ENCODE results near the gene EIF4G3.

- TF ChIP-seq CTCF (conservative IDR thresholded peaks at IDR 0.05 in 1 of 2, IDR thresholded peaks at IDR 0.05 in 1 of 2; ENCODE audit: extremely low read depth in 1 of 2, insufficient read depth in 1 of 2, low read depth in 1 of 2, low read length in 2 of 2) (no peak), EZH2 (IDR thresholded peaks at IDR 0.05; ENCODE audit: borderline replicate concordance, low read length) (no peak)
These were observed 383.5 kb downstream of the EIF4G3 start for GRCh38 chr1:20793236-20793635.
